Stimulated activated CD4-positive, alpha-beta T cell treated with anti-CD3 and anti-CD28 coated beads, Interleukin-1b, Interleukin-23, amount 100 ng/mL, for 48 hours (primary cell): Measurements from ENCODE around the gene LRIG2.
"Not testable (repeated sequence)": the region's sequence is repeated elsewhere in the genome, so short reads cannot be mapped to it uniquely, and the experiment has no call there.

ENCODE experiments used
- DNase-seq: peaks from one replicate; pipeline ENCODE4 v3.0.0-alpha.2; 2020

Gene LRIG2, protein sequence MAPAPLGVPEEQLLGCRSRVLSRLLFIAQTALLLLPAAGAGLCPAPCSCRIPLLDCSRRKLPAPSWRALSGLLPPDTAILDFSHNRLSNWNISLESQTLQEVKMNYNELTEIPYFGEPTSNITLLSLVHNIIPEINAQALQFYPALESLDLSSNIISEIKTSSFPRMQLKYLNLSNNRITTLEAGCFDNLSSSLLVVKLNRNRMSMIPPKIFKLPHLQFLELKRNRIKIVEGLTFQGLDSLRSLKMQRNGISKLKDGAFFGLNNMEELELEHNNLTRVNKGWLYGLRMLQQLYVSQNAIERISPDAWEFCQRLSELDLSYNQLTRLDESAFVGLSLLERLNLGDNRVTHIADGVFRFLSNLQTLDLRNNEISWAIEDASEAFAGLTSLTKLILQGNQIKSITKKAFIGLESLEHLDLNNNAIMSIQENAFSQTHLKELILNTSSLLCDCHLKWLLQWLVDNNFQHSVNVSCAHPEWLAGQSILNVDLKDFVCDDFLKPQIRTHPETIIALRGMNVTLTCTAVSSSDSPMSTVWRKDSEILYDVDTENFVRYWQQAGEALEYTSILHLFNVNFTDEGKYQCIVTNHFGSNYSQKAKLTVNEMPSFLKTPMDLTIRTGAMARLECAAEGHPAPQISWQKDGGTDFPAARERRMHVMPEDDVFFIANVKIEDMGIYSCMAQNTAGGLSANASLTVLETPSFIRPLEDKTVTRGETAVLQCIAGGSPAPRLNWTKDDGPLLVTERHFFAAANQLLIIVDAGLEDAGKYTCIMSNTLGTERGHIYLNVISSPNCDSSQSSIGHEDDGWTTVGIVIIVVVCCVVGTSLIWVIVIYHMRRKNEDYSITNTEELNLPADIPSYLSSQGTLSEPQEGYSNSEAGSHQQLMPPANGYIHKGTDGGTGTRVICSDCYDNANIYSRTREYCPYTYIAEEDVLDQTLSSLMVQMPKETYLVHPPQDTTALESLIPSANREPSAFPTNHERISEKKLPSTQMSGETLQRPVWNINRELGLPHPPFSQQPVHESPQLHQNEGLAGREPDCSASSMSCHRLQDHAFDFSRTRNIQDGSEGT

DNA sequence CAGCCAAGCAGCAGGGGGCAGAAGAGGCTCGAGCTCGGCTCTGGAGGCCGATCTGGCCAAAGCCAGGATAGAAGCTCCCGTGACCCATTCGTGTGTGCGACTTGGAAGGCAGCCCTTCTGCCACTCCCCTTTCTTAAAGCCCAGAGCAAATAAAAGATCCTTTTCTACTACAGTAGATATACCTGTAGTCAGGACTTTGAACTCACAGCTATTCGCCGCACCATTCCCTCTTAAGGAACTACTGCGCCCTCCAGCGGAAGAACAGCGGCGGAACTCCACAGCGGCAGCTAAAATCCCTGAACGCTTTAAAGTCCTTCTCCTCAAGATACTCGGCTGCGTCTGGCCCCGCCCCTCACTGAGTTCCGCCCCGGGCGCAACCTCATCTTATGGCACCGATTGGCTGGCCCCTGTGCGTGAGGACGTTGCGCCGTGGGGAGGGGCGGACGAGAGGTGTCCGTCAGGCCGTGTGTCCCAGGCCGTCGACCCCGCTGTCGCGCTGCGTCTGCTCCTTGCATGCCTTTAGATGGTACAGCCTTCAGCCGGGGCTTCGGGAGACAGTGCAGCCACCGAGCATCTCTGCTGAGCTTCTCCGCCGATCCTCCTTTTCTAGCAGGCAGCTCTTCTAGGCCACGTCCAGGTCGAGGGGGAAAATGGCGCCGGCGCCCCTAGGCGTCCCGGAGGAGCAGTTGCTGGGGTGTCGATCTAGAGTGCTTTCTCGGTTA, at the start of gene LRIG2:
LRIG2 (plus strand) TSS at position 442 of the 722 bp plus-strand sequence; CDS start at position 651, 209 bp downstream.
- peak; percentile 98 for DNase-seq

DNA sequence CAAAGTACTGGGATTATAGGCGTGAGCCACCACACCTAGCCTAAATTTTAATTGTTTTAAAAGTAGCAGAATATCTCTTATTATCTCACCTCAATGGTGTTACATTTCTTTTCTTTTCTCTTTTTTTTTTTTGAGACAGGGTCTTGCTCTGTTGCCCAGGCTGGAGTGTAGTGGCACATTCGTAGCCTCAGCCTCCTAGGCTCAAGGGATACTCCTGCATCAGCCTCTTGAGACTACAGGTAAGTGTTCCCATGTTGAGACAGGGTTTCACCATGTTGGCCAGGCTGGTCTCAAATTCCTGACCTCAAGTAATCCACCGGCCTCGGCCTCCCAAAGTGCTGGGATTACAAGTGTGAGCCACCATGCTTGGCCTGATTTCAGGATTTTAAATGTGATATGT, 49.7 kb upstream of the LRIG2 start:
- DNase-seq: not testable (repeated sequence)

DNA sequence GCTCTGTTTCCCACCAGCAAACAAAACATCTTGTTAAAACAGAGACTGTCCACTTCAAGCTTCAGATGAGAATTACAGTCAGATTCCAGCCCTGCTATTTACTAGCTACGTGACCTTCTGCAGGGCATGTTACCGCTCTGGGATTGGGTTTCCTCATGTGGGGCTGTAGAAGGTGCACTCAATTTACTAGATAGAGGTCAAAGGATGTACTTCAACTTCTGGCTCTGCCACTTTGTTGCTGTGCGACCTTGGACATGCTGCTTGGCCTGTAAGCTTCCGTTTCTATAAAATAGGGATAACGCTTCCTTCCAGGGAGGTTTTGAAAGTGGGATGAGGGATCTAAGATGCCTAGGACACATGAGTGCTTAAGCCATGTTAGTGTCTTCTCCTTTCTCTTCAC, 46.0 kb upstream of the LRIG2 start:
- no peak for DNase-seq

DNA sequence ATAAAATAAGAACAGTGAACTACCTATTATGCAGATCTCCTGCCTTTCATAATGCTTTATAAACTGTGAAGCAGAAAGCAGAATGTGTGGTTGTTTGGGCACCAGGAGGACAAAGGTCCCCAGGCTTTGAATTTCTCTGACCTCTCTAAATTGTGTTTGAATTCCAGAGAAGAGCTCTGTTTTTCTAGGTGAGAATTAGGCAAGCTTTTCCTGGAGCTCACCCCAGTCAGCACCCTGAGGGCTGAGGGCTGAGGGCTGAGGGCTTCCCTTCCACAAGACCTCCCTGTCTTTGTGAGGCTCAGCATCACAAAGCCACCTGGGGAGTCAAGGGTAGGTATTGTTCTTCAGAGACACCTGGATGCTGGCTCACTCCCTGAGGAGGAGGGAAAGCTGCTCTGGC, 45.5 kb upstream of the LRIG2 start:
- DNase-seq: no peak

DNA sequence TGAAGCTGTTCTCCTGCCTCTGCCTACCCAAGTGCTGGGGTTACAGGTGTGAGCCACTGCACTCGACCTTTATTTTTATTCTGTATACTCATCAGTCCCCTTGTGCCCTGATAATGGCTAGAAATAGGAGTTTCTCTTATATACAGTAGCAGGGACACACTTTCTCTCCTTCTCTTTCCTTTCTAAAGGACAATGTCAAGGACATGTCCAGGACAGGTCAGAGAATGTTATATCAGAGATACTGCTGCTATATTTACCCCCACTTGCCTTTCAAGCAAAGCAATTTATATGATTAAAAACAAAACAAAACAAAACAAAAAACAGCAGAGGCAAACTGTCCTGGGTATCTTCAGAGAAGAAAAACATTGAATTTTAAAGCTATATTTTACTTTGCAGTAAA, 43.2 kb upstream of the LRIG2 start:
- no peak for DNase-seq

DNA sequence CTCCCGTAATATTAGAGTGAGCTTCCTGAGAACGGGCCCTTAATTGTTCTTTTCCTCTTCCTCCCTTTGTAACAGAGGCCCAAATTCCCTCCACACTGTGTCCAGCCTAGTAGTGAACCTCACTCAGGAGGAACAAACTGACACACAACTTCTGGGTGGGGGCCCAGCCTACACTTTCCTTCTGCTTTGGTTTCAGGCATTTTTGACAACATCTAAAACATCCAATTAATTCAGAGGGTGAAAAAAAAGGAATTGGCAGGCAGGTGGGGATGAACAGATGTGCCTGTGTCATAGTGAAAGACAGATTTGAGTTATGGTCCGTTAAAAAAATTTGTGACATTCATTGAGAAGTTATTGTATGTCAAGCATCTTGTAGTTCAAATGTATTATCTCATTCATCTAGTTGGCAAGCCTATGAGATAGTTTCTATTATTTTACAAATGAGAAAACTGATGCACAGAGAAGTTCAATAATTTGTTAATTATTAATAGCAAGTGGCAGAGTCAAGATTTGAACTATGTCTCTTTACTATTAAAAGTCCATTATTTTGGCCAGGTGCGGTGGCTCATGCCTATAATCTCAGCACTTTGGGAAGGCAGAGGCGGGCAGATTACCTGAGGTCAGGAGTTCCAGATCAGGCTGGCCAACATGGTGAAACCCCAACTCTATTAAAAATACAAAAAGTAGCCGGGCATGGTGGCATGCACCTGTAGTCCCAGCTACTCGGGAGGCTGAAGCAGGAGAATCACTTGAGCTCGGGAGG, 41.6 kb upstream of the LRIG2 start:
- no peak for DNase-seq

DNA sequence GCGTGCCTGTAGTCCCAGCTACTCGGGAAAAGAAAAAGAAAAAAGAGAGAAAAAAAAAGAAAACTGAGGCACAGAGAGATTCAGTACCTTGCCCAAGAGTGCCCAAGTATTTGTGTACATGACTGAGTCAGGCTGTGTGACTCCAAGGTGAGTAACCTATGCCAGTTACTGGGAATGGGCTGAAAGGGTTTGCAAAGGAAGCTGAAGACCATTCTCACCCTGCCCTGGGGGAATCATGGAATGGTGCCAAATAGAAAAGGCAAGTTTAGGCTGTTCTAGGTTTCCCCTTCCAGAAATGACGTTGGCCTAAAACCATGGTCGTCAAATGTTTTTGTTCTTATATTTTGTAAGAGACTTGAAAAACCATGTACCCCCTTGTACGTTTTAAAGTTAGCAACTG, 37.9 kb upstream of the LRIG2 start:
- DNase-seq: no peak

DNA sequence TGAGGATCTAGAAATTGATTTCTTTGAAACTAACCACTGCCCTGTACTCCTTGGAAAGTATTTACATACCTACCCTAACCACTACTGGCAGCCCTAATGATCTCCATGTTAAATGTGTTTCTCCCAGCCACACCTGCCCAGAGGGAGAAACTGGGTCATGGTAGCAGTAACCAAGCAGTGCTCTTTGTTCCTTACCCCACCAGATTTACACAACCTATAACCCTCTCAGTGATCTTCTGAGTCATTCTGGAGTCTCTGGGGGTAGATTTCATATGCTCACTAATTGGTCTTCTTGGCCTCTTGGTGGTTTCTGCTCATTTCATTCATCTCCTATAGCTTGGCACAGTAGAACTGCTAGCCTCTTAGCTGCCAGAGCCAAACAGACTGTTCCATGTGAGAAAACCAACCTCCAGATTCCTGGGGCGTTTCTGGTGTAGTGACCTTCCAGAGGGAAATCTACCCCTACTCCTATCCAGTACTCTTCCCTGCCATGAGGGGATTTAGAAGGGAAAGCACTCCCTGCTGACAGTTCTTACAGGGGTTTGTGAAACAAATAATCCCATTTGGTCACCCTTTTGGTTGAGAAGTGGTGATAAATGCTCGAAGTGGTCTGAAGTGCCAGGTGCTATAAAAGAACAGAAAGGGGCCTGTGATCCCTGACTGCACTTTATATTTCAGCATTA, 36.2 kb upstream of the LRIG2 start:
- no peak for DNase-seq

DNA sequence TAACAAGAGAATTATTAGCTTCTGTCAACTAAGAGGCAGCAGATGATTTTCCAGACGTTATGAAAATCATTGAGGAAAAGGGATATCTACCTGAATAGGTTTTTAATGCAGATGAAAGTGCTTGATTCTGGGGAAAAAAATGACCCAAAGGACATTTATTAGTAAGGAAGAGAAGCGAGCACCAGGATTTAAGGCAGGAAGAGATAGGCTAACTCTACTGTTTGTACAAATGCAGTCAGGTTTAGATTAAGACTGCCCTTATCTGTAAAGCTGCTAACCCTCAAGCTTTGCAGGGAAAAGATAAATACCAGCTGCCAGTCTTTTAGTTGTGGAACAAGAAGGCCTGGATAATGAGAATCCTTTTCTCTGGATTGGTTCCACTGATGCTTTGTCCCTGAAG, 33.0 kb upstream of the LRIG2 start:
- DNase-seq: no peak

DNA sequence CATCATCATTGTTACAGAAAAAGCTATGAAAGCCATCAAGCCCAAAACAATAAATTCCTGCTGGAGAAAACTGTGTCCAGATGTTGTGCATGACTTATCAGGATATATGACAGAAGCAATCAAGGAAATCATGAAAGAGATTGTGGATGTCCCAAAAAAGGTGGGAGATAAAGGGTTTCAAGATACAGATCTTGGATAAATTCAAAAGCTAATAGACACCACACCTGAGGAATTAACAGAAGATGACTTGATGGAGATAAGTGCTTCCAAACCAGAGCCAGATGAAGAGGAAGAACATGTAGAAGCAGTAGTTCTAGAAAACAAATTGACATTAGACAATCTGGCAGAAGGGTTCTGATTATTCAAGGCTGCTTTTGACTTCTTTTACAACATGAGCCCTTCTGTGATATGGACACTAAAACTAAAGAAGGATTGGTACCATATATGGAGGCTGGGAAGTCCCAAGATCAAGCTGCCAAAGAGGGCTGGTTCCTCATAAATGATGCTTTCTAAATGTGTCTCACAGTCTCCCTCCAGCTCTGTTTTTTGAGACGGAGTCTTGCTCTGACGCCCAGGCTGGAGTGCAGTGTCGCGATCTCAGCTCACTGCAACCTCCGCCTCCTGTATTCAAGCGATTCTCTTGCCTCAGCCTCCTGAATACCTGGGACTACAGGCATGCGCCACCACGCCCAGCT, 32.1 kb upstream of the LRIG2 start:
- no peak for DNase-seq

DNA sequence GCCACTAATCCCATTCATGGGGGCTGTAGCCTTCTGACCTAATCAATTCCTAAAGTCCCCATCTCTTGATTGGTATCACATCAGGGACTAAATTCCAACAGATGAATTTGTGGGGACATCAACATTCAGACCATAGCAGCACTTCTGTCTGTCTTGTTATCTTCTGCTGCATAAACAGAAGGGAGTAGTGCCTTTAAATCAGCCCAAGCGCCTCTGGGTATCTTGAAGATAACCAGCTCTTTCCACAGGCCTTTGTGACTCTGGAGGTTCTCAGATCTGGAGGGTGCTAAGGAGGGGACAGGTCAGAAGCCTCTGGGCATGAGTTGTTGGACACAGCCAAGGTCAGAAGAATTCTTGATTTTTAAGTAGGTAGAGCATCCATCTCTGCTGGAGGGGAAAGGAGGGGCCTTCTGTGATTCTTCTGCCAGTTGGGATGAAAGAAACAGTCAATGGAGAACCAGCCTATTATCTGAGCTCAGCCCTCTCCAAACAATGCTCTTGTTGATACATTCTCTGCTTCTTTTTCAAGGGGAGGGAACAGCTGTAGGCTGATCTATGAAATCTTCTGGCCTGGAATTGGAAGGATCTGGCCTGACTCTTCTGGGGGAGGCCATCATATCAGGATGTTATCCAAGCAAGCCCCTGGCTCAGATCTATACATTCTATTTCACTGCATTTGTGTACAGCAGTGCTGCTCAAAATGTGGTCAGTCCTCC, 31.3 kb upstream of the LRIG2 start:
- no peak for DNase-seq

DNA sequence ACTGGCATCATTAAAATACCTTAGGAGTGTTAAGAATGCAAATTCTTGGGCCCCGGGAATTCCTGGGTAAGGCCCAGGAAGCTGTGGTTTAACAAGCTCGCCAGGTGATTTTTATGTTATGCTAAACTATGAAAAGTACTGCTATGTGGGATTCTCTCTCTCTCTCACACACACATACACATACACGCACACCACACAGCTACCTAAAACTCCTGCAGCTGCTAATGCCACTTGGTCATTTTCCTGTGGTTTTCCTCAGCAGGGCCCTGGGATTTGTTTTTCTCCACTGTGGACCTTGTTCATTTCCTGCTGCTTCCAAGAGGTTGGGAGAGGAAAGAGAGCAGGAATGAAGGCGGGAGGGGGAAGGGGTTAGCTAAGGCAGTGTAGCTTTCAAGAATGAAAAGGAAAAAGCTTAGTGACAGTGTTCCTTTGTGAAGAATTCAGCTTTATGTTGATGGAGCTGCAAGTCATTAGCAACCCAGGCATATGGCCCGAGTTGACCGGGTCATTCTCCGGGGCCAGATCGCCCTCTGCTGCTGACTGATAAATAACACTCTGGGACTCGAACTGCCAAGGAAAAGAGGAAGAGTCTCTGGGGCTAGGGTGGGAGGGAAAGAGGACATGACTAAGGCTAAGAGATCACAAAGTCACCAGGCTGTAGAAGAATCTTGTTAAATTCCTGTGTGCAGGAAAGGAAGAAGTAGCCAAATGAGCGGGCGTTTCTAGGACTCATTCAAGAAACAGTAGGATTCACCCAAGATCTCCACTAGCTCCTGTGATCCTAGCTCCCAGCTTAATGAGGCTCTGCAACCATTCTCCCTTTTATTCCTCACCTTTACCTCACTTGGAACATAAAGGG, 30.5 kb upstream of the LRIG2 start:
- DNase-seq: peak; percentile 10

DNA sequence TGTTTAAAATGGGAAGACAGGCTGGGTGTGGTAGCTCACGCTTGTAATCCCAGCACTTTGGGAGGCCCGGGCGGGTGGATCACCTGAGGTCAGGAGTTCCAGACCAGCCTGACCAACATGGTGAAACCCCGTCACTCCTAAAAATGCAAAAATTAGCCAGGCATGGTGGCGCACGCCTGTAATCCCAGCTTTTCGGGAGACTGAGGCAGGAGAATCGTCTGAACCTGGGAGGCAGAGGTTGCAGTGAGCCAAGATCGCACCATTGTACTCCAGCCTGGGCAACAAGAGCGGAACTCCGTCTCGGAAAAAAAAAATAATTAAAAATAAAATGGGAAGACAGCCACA, 29.9 kb upstream of the LRIG2 start:
- not testable (repeated sequence) for DNase-seq

DNA sequence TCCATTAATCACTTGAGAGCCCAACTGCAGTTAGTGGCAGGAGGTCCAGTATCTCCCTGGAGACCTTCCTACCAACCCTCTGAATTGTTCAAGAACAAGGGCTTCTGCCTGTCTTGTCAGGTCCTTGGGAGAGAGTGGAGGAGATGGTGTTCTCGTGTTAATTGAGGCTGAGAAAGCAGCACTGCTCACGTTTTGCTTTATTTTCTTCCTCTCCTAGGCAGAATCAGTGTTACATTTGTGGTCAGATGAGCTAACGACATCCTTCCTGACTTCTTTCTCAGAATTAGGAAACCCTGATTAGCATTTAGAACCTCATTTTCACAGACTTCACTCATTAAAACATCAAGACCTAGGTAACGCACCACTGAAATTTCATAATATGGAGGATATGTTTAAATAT, 26.4 kb upstream of the LRIG2 start:
- no peak for DNase-seq

DNA sequence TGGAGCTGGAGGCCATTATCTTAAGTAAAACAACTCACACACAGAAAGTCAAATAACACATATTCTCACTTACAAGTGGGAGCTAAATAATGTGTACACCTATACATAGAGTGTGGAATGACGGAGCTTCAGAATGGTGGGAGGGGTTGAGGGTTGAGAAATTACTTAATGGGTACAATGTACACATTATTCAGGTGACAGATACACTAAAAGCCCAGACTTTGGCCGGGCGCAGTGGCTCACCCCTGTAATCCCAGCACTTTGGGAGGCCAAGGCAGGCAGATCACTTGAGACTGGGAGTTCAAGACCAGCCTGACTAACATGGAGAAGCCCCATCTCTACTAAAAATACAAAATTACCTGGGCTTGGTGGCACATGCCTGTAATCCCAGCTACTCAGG, 24.9 kb upstream of the LRIG2 start:
- DNase-seq: no peak

DNA sequence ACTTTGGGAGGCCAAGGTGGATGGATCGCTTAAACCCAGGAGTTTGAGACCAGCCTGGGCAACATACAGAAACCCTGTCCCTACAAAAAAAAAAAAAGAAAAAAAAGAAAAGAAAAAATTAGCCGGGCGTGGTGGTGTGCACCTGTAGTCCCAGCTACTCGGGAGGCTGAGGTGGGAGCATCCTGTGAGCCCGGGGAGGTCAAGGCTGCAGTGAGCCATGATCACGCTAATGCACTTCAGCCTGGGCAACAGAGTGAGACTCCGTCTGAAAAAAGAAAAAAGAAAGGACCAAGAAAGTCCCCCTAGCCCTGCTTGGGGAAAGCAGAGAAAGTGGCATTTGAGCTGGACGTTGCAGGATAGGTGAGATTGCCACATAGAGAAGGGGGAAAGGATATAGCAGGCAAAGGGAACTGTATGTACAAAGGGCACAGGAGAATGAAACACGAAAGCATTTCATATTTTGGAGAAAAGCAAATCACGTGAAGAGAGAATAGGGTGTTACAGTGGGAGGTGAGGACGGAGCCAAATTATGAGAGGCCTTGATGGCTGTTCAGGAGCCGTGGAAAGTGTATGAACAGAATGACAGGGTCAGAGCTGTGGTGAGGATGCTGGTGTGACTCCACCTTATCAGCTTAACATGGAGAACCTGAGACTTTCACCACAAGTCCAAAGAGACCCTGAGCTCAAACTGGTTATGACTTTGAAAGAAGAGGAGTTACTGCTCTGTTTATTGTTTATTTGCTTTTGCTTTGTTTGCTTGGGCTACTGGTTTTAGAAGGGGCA, 19.5 kb upstream of the LRIG2 start:
- DNase-seq: no peak

DNA sequence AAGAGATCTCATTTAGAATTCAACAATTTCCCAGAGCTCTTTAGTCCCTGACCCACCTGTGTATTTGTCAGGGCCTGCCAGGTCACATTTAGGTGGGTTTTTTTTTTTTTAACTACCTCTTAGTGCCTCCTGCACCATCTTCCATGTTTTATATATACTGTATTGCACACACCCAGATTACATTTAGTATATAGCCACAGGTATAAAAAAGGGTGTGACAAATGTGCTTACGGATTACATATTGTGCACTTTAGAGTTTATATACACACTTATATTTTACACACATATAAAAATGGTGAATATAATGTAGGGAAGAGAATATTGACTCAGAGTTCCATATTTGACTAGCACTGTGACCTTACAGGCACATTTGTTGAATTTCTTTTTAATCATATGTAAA, 17.4 kb upstream of the LRIG2 start:
- no peak for DNase-seq

DNA sequence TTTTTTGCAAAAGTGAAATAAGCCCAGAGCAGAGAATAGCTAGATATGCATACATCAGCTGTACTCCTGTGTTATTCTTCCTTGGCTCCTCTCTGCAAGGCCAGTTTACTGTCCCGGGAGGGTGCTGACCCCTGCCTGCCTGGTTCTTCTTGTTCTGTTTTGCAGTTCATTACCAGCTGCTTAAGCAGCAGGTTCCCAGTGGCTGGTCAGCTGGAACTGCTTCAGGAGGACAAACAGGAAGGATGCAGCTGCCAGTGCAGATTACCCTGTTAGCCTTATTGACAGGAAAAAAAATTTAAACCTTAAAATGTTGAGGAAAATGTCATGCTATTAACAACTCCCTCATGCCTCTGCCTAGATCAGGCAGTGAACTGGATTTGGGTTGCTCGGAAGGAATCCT, 16.0 kb upstream of the LRIG2 start:
- DNase-seq: no peak
